HG03097 (cell line): ENCODE results near the gene AGXT.

Experiments
- ATAC-seq: cut with Tn5 transposase; IDR thresholded peaks from one replicate; pipeline ENCODE4 v1.9.1; 2021; ENCODE audit not compliant: unreplicated experiment, low FRiP score

AGXT gene

DNA sequence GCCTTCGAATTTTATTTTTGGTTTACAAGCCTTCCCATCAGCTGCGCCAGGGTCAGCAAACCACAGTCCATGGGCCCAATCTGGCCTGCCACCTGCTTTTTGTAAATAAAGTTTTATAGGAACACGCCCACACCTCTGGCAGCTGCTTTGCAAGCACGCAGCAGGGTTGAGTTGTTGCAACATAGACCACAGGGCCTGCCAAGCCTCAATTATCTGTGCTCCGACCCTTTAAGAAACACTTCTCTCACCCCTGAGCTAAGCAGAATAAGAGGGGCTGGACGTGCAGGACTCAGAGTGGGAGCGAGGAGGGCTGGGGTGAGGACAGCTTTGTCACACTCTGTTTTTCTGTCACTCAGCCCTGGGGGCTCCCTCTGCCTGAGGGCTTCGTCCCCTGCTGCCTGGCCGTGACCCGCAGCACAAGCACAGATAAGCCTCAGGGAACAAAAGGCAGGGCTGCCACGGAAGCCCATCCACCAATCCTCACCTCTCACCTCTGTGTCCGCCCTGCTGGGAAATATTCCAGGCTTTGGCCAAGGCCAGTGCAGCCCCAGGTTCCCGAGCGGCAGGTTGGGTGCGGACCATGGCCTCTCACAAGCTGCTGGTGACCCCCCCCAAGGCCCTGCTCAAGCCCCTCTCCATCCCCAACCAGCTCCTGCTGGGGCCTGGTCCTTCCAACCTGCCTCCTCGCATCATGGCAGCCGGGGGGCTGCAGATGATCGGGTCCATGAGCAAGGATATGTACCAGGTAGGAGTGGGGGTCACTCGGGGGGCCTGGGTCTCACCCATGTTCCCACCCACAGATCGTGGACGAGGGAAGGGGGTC is at the start of gene AGXT:
Gene AGXT (plus strand): TSS at position 539 of the 823 bp plus-strand sequence. CDS start 42 bp downstream, at position 581.
- no peak for ATAC-seq

DNA sequence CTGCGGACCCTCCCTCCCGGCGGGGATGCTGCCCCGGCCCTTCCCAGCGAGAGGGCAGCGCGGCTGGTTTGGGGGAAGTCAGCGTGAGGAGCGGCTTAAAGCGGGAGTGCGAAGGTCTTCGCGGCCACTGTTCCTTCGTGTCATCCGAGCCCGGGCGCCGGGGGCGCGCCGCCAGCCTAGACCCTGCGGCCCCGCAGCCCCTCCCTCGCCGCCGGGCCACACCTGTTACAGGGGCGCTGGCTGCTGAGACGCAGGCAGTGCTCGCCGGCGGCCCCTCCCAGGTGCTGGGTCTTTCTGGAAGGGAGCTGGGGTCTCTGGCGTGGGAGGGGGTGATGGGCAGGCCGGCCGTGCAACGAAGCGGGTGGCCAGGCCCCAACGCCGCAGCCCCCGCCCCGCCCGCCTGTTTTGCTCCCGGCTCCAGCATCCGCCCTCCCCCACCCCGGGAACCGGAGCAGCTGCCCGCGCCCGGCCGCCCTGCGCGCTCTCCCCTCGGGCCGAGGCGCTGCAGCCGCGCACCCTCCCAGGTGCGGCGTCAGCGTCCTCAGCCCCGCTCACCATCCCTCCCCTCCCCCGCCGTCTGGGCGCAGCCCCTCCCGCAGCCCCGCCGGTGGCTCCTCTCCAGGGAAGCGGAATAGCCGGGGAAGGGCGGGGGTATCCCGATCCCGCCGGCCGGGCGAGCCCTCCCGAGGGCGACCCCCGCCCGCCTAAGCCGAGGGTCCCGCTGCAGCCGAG is 49.3 kb upstream of the AGXT start:
- no peak for ATAC-seq

DNA sequence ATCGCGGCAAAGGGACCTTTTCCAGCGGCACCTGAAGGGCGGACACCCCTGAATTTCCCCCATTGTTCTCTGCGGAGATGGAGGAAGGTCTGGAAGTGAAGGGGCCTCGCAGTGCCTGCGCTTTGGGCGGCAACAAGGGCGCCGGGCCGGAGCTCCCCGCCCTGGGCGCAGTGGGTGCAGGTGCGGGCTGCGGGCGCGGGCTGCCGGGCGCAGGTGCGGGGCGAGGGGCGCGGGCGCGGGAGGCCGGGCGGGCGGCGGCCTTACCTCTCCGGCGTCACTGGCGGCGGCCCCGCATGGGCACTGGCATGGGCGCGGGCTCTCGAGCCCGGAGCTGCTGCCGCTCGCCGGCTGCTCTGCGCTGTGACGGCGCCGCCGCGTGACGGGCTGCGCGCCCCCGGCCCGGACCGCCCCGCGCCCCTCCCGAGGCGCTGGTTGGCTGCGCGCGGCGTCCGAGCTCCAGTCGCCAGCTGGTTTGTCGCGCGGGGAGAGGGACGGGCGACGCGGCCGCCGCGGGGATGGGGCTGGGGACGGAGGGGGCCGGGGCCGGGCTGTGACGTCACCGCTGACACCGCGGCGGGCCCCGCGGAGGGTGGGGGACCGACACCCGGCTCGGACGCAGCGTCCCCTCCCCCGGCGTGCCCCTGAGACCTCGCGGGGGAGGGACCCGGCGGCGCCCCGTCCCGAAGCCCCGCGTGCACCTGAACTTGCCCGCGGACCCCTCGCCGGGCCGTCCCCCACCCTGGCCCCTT is 48.6 kb upstream of the AGXT start, which contains the start of gene KIF1A:
Gene KIF1A (minus strand): TSS at position 362 of the 749 bp plus-strand sequence. CDS start 22,467 bp downstream, outside the sequence.
- ATAC-seq, result no peak

DNA sequence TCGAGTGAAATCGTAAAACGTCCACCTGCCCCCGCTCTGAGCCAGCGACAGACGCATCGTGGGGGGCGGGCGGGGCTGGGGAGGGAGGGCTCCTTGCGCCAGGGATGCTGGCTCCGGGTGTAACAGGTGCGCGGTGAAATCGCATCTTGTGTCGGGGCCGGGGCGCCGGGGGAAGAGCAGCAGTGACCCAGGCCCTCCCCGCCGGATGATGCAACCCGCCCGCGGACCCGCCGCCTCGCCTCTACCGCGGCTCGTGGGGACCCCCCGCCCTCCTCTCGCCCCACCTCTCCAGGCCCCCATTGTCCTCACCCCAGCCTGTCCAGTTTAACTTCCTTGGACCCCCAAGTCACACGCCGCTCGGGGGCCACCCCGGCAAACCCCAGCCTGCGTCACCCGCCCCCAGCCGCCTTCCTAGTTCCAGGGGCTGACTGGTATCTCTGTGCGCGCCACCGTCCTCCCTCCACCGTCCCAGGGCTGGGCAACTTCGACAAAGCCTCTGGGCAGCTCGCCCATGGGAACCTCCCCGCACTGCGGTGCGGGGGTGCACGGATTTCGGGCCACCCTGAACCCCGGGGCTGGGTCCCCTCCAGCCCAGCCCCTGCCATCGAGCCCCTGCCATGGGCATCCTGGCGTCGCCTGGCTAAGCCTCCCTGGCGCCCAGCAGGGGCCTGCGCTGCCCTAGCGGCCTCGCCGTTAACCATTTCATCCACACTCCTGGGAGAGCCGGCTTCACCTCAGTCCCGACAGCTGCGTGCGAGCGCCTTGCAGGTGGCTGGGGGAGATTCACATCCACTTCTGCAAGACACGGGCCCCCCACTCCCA is 47.8 kb upstream of the AGXT start:
- ATAC-seq, result no peak

DNA sequence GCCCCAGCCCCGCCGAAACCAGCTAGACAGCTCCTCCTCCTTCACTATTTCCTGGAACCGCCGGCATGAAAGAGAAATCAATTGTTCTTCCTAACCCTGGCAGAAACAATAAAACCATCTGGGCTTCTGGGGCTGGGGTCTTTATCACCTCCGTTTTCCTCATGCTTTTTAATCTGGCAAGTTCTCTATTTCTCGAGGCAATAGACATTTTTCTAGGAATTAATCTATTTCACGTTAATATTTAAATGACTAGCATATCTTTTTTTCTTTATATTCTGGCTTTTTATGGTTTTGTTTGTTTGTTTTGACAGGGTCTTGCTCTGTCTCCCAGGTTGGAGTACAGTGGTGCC is 47.2 kb upstream of the AGXT start:
- ATAC-seq, result no peak

DNA sequence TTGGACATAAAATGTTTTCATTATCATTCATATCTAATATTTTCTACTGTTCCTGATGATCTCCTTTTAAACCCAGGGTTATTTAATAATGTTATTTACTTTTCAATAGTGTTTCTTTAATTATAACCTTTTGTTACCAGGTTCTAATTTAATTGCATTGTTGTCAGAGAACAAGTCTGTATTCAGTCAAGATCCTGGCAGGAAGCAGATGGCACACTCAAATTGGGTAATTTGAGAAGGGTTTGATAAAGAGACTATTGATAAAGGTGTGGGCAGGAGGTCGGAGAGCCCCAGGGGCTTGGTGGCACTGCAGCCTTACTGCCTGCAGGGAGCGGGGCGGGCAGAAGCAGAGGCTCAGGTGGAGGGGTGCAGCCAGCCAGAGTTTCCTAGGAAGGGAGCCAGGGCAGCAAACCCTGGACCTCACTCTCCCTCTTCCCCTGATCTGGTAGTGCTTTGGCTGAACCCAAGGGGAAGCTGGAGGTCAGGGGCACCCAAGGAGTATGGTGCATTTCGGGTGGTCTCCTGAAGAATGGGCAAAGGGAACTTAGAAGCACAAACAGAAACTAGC is 46.3 kb upstream of the AGXT start:
- ATAC-seq, result no peak

DNA sequence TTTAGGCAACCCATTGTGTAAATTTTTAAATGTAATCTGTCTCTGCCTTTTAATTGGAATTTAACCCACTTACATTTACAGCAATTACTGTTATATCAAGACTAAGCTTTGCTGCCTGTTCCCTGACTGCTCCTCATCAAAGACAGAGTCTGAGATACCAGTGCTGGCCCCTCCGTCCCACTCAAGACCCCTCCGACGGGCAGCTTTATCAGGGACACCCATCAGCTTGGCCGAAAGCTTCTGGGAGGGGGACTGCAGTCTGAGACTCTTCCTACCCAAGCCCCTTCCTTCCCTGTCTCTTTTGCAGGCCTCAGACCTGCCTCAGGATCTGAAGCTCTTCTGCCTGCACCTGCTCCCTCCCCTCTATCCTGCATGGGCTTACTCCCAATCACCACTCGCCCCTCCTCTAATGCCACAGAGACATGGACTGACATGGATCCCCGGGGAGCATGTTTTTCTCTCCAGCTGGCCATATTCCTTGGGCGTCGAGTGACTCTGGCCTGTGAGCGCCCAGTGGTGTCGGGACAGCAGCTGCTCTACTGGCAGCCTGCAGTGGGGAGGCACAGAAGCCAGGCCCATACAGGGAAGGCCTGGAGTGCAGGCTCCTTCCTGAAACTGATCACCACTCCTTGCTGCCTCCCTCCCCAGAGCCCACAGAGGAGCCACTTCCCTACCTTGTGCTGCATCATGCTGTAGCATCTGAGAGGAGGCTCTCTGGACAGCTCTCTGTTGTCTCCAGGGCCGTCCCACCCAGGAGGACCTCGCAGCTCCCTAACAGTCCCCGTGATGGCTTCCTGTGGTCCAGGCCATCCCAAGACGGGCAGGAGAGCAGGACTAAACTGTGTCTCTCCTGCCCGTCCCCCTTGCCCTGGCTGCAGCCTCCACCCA is 44.9 kb upstream of the AGXT start:
- no peak for ATAC-seq

DNA sequence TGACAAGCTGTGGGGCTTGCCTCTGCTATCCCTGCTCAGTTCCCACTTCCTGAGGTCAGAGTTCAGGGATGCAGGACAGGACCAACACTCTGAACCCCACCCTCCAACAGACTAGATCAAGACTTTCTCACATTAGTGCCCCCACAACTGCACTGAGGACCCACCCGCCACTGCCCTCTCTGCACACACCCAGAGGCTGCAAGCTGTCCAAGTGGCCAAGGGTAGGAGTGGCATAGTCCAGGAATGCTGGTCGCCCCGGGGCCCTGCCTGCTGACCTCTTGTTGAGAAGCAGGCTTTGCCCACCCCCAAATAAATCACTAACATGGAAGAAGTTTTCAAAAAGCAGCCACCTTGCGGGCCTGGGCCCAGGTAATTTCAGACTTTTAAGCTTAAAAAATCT is 43.1 kb upstream of the AGXT start:
- ATAC-seq, result no peak

DNA sequence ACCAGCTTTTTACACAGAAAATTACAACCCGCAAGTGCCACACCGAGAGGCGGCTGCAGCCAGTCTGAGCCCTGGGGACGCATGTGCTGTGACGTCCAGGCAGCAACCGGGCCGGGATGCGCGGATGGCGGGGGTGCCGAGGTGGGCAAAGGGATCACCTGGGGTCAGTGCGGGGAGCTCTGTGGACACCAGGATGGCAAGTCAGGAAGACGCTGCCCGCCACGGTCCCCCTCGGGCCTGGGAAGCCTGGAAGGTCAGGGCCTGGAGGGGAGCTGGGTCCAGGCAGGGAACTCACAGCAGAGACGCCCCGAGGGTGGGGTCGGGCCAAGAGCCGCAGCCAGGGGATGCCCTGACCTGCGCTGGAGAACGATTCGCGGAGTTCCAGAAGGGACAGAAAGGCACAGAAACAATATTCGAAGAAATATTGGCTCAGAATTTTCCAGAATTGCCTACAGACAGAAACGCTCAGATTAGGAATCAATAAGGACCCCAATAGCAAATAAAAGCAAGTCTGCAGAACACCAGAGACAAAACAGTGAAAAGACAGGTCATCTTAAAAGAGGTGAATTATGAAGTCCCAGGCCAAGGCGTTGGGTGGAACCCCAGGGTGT is 36.9 kb upstream of the AGXT start:
- no peak for ATAC-seq

DNA sequence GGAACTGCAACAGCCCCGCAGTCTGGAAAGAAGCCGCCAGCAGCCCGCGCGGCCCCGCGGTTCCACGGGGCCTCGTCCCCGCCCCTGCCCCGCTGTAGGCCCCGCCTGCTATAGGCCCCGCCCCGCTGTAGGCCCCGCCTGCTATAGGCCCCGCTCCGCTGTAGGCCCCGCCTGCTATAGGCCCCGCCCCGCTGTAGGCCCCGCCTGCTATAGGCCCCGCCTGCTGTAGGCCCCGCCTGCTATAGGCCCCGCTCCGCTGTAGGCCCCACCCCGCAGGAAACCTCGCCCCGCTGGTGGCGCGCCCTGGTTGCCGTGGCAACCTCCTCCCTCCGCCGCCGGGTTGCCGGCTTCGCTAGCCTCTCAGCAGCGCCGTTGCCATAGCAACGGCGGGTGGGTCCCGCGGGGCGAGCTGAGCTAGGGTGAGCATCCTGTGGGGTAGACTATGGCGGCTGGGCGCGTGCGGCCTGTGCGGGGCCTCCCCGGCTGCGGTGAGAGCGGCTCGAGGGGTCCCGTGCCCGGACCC is 36.4 kb upstream of the AGXT start:
- ATAC-seq, result peak; percentile 70

DNA sequence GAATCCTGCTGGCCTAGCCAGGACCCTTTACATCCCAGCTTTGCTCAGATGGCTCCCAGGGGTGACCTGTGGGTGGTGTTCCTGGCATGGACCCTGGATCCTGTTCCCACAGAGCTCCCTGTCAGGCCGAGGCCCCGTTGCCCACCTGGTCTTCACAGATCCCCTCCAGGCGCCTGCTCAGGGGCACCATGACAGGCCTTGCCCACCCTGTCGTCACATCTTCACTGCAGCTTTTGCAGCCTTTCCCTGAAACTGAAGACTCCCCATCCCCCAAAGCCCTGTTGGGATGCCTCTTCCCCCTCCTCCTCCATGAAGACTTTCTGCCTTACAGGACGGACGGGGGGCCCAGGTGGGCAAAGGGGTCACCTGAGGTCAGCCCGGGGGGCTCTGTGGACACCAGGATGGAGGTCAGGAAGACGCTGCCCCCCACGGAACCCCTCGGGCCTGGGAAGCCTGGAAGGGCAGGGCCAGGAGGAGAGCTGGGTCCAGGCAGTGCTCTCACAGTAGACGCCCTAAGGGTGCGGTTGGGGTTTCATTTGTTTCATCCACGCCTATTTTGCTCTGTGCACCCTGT is 35.6 kb upstream of the AGXT start:
- no peak for ATAC-seq

DNA sequence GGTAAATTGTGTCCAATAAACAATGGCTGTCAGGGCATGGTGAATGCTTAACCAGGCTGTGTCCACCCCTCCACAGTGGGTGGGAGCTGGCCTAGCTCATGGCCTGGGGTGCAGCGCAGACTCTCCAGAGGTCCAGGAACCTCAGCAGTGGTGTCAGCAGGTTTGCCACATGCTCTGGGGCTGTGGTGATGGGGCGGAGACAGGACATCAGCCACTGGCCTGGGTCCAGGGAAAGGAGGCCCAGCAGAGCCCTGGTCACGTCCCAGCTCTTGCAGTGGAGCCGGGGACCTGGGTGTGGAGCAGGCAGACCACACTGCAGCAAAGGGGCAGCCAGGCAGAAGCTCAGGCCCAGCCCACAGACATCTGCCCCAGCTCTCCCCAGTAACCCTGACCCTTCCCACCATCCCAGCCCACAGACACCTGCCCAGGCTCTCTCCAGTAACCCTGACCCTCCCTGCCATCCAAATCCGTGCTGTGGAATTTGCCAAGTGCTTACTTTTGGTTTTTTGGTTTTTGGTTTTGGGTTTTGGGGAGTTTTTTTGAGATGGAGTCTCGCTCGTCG is 34.8 kb upstream of the AGXT start:
- no peak for ATAC-seq

DNA sequence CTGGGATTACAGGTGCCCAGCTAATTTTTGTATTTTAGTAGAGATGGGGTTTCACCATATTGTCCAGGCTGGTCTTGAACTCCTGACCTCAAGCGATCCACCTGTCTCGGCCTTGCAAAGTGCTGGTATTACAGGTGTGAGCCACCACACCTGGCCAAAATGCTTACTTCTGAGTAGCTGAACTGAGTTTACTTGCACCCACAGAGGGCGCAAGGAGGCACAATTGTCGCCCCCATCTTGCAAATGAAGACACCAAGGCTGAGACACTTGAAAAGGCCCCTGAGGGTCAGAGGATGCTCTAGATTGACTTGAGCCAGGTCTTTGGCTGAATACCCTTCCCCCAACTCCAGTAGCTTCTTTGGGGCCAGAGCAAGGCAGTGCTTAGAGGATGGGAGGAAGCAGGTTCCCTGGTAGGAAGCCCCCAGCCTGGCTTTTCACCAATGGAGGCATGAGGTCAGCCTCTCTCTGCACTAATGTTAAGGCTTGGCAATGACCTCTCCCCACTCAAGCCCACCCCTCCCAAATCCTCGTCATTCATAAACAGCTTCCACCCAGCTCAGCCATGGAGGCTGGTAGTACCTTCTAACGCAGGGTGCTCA is 34.1 kb upstream of the AGXT start:
- no peak for ATAC-seq

DNA sequence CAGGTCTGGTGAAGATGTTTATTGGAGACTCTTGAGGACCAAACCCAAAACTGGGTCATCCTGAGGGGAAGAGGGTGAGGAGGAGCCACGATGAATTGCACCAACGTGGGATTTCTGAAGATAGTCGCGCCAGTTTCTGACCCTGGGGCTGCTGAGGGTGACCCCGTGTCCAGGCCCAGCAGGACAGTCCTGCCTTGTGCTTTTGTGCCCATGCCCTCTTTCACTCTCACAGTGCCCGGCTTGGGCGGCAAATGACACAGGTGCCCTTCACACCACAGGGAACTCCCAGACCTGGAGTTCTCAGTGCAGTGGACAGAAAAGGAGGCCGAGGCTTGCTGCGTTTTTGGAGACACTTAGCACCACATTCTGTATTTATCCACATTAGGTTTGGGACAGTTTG is 33.1 kb upstream of the AGXT start:
- no peak for ATAC-seq

DNA sequence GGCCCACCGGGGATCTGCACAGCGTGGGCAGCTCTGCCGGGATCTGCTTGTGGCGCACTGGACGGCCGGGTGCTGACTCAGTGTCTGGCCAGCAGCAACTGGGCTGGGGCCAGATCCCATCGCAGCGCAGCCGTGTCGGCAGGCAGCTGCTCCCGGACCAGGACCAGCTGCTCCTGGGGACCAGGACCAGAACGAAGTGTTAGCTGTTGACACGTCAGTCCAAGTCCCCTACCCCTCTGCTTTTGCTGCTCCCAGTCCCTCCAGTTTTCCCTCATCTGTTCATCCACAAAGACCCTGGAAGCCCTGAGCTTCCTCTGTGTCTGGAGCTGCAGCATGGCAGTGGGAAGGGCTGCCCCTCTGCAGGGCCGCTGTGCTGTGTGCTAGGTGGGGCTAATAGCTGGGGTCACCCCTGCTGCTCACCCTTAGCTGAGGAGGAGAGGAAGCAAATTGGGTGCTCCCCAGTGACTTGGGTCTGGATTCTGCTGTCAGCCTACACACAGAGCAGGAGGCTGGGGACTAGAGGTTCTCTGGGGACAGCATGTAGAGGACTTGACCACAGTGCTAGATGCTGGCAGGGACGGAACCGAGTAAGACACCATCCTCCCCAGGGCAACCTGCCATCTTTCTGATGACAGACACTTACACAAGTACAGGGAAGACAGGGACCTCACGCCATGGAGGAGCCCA is 31.7 kb upstream of the AGXT start:
- ATAC-seq, result no peak

DNA sequence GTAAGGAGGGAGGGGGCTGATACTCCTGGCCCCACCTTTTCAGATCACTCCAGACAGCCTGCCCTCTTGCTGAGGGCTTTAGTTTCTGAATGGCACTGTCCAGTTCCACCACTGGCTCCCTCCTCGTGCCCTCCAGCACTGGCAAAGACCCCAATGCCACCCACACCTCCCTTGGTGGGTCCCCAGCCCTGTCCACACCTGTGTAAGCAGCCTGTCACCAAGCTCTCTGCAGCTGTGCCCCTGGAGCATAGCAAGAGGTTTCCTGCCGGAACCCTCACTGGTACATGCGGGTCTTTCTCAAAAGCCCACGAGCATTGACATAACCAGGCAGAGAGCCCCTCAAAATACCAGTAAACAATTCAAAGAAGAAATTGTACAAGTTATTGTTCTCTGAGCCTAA is 31.0 kb upstream of the AGXT start:
- no peak for ATAC-seq
